ENCODE measurements around the gene CYP4F22.

- TF ChIP-seq, protein P1, sequence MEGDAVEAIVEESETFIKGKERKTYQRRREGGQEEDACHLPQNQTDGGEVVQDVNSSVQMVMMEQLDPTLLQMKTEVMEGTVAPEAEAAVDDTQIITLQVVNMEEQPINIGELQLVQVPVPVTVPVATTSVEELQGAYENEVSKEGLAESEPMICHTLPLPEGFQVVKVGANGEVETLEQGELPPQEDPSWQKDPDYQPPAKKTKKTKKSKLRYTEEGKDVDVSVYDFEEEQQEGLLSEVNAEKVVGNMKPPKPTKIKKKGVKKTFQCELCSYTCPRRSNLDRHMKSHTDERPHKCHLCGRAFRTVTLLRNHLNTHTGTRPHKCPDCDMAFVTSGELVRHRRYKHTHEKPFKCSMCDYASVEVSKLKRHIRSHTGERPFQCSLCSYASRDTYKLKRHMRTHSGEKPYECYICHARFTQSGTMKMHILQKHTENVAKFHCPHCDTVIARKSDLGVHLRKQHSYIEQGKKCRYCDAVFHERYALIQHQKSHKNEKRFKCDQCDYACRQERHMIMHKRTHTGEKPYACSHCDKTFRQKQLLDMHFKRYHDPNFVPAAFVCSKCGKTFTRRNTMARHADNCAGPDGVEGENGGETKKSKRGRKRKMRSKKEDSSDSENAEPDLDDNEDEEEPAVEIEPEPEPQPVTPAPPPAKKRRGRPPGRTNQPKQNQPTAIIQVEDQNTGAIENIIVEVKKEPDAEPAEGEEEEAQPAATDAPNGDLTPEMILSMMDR (IDR thresholded peaks at IDR 0.05) = no peak
- TF ChIP-seq POLR2A (IDR thresholded peaks at IDR 0.05) (no peak), EP300 (IDR thresholded peaks at IDR 0.05) (no peak)
These were observed 10.0 kb upstream of the CYP4F22 start for GRCh38 chr19:15498156-15498858.

Data from tibial nerve (tissue), 4 donors.